Mesendoderm (in vitro differentiated cells): Measurements from ENCODE around the gene CAMTA1.

ENCODE experiments used
- DNase-seq: peaks from one replicate; pipeline ENCODE4 v3.0.0; 2013
- H2AK5ac ChIP-seq: 2 replicates; pipeline ENCODE4 v1.6.1; 2013; ENCODE audit warnings: low read length, inconsistent platforms
- H2BK120ac ChIP-seq: 2 replicates; pipeline ENCODE4 v1.6.1; 2013; ENCODE audit warnings: low read depth, mild to moderate bottlenecking, low read length, moderate library complexity, mixed read lengths
- H2BK15ac ChIP-seq: replicated peaks from 2 replicates; pipeline ENCODE4 v1.6.1; 2013; ENCODE audit warnings: low read depth, mild to moderate bottlenecking, moderate library complexity
- H2BK5ac ChIP-seq: 2 replicates; pipeline ENCODE4 v1.6.1; 2013; ENCODE audit warnings: low read length, inconsistent platforms
- H3K18ac ChIP-seq: 2 replicates; pipeline ENCODE4 v1.6.1; 2013; ENCODE audit warnings: mild to moderate bottlenecking, low read length, mixed read lengths
- H3K23ac ChIP-seq: one replicate; pipeline ENCODE4 v1.6.1; 2013; ENCODE audit warnings: low read length
- H3K27ac ChIP-seq: 2 replicates; pipeline ENCODE4 v1.5.1; 2013; ENCODE audit warnings: low read depth, mild to moderate bottlenecking, inconsistent platforms, low read length, moderate library complexity
- H3K27me3 ChIP-seq: 2 replicates; pipeline ENCODE4 v1.6.1; 2013; ENCODE audit warnings: low read length, control low read depth, mild to moderate bottlenecking, inconsistent platforms; ENCODE audit not compliant: insufficient read depth, poor library complexity
- H3K36me3 ChIP-seq: 2 replicates; pipeline ENCODE4 v1.6.1; 2013; ENCODE audit warnings: low read length, inconsistent platforms; ENCODE audit not compliant: control insufficient read depth, insufficient read depth
- H3K4ac ChIP-seq: one replicate; pipeline ENCODE4 v1.6.1; 2013; ENCODE audit warnings: low read depth, mild to moderate bottlenecking, low read length, moderate library complexity
- H3K4me1 ChIP-seq: 2 replicates; pipeline ENCODE4 v1.6.1; 2013; ENCODE audit warnings: low read depth, low read length, inconsistent platforms; ENCODE audit not compliant: control insufficient read depth
- H3K4me2 ChIP-seq: 2 replicates; pipeline ENCODE4 v1.6.1; 2013; ENCODE audit warnings: low read length
- H3K4me3 ChIP-seq: 2 replicates; pipeline ENCODE4 v1.5.1; 2013; ENCODE audit warnings: mild to moderate bottlenecking, low read length
- H3K56ac ChIP-seq: one replicate; pipeline ENCODE4 v1.6.1; 2013; ENCODE audit warnings: low read length
- H3K79me1 ChIP-seq: 2 replicates; pipeline ENCODE4 v1.6.1; 2013; ENCODE audit warnings: low read length, inconsistent platforms
- H3K79me2 ChIP-seq: 2 replicates; pipeline ENCODE4 v1.6.1; 2013; ENCODE audit warnings: mild to moderate bottlenecking, low read length; ENCODE audit not compliant: control insufficient read depth, insufficient read depth
- H3K9ac ChIP-seq: 2 replicates; pipeline ENCODE4 v1.6.1; 2013; ENCODE audit warnings: low read length, inconsistent platforms
- H4K5ac ChIP-seq: one replicate; pipeline ENCODE4 v1.6.1; 2013; ENCODE audit warnings: low read length
- H4K8ac ChIP-seq: one replicate; pipeline ENCODE4 v1.6.1; 2013; ENCODE audit warnings: low read depth, mild to moderate bottlenecking, control low read depth, low read length, moderate library complexity
- WGBS: extraction: QIAGEN DNeasy Blood & Tissue Kit; methylation state at CpG from one replicate; pipeline ENCODE4 v1.1.7; 2013; ENCODE audit warnings: low lambda C conversion rate, missing lambda C conversion rate; ENCODE audit not compliant: insufficient coverage; ENCODE audit errors: extremely low coverage; 5-methylcytosine and 5-hydroxymethylcytosine counted together

CAMTA1 gene

GRCh38 chr1:7259955-7260354, 474.7 kb downstream of the CAMTA1 start:
- H4K8ac ChIP-seq: no peak overlapping the region
- no peak overlapping the region for H3K4ac ChIP-seq
- no peaks in the 10 kb centered on the region for H3K4me1 ChIP-seq
- no peak overlapping the region for H2BK120ac ChIP-seq
- H3K79me1 ChIP-seq: no peaks in the 10 kb centered on the region
- WGBS: no CpG with 5 or more reads among the region's 5 CpGs
- H3K18ac ChIP-seq: no peak overlapping the region
- no peak overlapping the region for H4K5ac ChIP-seq
- no peak for DNase-seq
- no peak overlapping the region for H2AK5ac ChIP-seq
- no peak overlapping the region for H3K56ac ChIP-seq
- H3K36me3 ChIP-seq: no peaks in the 10 kb centered on the region
- no peak overlapping the region for H2BK5ac ChIP-seq
- H3K9ac ChIP-seq: no peak overlapping the region
- H3K27ac ChIP-seq: no peak overlapping the region
- no peaks in the 10 kb centered on the region for H3K27me3 ChIP-seq
- no peak overlapping the region for H3K4me3 ChIP-seq
- H3K4me2 ChIP-seq: no peak overlapping the region
- no peak overlapping the region for H2BK15ac ChIP-seq
- H3K79me2 ChIP-seq: no peaks in the 10 kb centered on the region
- no peak overlapping the region for H3K23ac ChIP-seq

DNA sequence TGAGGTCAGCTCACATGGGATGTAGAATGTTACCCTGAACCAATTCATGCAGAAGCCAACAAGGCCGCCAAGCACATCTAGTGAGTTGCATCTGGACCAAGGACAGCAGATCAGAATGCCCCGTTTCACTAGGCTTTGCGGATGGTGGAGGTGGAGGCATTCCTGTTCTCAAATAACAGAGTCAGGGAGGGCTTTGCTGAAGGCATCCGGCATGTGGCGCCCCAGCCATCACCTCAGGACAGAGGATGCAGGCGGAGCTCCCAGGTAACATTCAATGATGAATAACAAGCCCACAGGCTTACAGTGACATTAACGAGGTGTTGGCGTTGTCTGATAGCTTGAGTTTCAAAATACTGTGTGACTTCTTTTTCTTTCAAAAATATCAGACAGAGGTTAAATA, 476.2 kb downstream of the CAMTA1 start:
- H3K79me1 ChIP-seq: no peaks in the 10 kb centered on the region
- WGBS: no CpG with 5 or more reads among the region's 8 CpGs

GRCh38 chr1:7262611-7263010, 477.4 kb downstream of the CAMTA1 start:
- Histone ChIP-seq H4K8ac (no peak overlapping the region), H2BK120ac (no peak overlapping the region), H3K4me3 (no peak overlapping the region), H3K79me2 (no peaks in the 10 kb centered on the region), H3K18ac (no peak overlapping the region), H3K4ac (no peak overlapping the region), H3K4me1 (no peaks in the 10 kb centered on the region), H3K27ac (no peak overlapping the region), H2BK5ac (no peak overlapping the region), H2BK15ac (no peak overlapping the region), H3K27me3 (no peaks in the 10 kb centered on the region), H3K4me2 (no peak overlapping the region), H2AK5ac (no peak overlapping the region), H3K56ac (no peak overlapping the region), H3K36me3 (no peaks in the 10 kb centered on the region), H3K79me1 (no peaks in the 10 kb centered on the region), H3K23ac (no peak overlapping the region), H3K9ac (no peak overlapping the region), H4K5ac (no peak overlapping the region)
- DNase-seq: no peak
- no CpG with 5 or more reads among the region's 6 CpGs for WGBS

More for the DNA sequence above, 476.2 kb downstream of the CAMTA1 start:
- no peak overlapping the region for H3K4me3 ChIP-seq
- H3K9ac ChIP-seq: no peak overlapping the region
- DNase-seq: peak; percentile 64
- no peak overlapping the region for H4K8ac ChIP-seq
- H3K27ac ChIP-seq: no peak overlapping the region
- H3K36me3 ChIP-seq: no peaks in the 10 kb centered on the region
- H3K27me3 ChIP-seq: no peaks in the 10 kb centered on the region
- no peak overlapping the region for H3K4me2 ChIP-seq
- H3K23ac ChIP-seq: no peak overlapping the region
- no peak overlapping the region for H2BK120ac ChIP-seq
- no peak overlapping the region for H2BK15ac ChIP-seq
- no peak overlapping the region for H4K5ac ChIP-seq
- H3K4me1 ChIP-seq: no peaks in the 10 kb centered on the region
- H2BK5ac ChIP-seq: no peak overlapping the region
- no peaks in the 10 kb centered on the region for H3K79me2 ChIP-seq
- H3K18ac ChIP-seq: no peak overlapping the region
- no peak overlapping the region for H3K56ac ChIP-seq
- H2AK5ac ChIP-seq: no peak overlapping the region
- no peak overlapping the region for H3K4ac ChIP-seq

DNA sequence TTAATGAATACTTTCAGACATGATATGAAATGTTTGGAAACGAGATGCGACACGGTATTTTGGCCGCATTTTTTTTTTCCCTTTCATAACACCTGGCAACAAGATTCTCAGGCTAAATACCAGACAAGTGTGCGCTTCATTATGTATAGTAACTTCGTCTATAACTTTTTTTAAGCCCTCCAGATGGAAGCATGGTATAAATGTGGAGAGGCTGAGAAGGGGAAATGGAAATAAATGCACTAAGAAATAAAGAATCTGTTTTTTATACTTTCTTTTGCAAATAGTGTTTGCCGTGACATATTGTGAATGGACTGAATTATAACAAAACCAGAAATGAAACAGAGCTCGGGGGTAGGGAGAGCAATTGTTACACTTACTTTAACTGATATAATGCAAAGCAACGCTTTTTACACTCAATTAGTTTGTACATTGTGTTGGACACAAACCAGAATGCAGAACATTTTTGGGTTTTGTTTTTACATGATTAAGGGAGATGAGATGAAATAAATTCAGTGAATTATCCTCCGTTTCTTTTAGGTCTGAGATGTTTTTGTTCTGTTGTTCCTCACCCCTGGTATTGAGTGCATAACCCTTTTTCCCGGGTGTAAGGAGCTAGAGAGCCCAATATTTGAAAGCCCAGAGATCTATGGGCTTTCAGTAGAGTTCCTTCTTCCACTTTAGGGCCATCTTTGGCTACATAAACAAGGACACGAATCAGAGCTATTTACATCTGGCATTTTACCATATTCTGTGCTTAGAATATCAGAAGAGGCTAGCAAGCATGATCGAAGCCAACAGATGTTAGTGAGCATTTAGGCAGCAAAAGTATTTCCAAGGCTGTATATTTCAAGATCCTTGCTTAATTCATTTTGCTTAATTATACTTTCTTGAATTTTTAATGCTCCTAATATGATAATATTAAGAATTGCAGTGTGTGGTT, 478.0 kb downstream of the CAMTA1 start:
- Histone ChIP-seq H2BK120ac (no peak overlapping the region), H3K56ac (no peak overlapping the region), H3K4me2 (no peak overlapping the region), H2BK5ac (no peak overlapping the region), H3K4ac (no peak overlapping the region), H3K23ac (no peak overlapping the region), H3K79me1 (no peaks in the 10 kb centered on the region), H3K36me3 (no peaks in the 10 kb centered on the region), H3K18ac (no peak overlapping the region), H2BK15ac (no peak overlapping the region), H4K8ac (no peak overlapping the region), H3K4me1 (no peaks in the 10 kb centered on the region), H4K5ac (no peak overlapping the region), H2AK5ac (no peak overlapping the region), H3K4me3 (no peak overlapping the region), H3K27me3 (no peaks in the 10 kb centered on the region), H3K27ac (no peak overlapping the region), H3K9ac (no peak overlapping the region), H3K79me2 (no peaks in the 10 kb centered on the region)
- WGBS: no CpG with 5 or more reads among the region's 13 CpGs
- DNase-seq: no peak

GRCh38 chr1:7264101-7264500, 478.8 kb downstream of the CAMTA1 start:
- H3K56ac ChIP-seq: no peak overlapping the region
- no peak overlapping the region for H2BK5ac ChIP-seq
- no peak overlapping the region for H3K27ac ChIP-seq
- no peaks in the 10 kb centered on the region for H3K79me1 ChIP-seq
- no peaks in the 10 kb centered on the region for H3K27me3 ChIP-seq
- no peak overlapping the region for H2BK120ac ChIP-seq
- H3K23ac ChIP-seq: no peak overlapping the region
- no peak overlapping the region for H2AK5ac ChIP-seq
- no peak overlapping the region for H2BK15ac ChIP-seq
- no peaks in the 10 kb centered on the region for H3K4me1 ChIP-seq
- no CpG with 5 or more reads among the region's 4 CpGs for WGBS
- no peak overlapping the region for H3K4ac ChIP-seq
- H3K79me2 ChIP-seq: no peaks in the 10 kb centered on the region
- no peak for DNase-seq
- no peak overlapping the region for H3K18ac ChIP-seq
- H4K5ac ChIP-seq: no peak overlapping the region
- H3K36me3 ChIP-seq: no peaks in the 10 kb centered on the region
- H3K4me2 ChIP-seq: no peak overlapping the region
- H3K9ac ChIP-seq: no peak overlapping the region
- H4K8ac ChIP-seq: no peak overlapping the region
- no peak overlapping the region for H3K4me3 ChIP-seq
